ENCODE results near the gene NPAS2. TPM values are rescaled to one million over a fixed set of nuclear protein-coding genes. Genes with fewer than 3 reads are reported as not detected.

NPAS2 gene
- total RNA-seq, 3 donors from 2014 or later, result 6.2 to 42.3 (median 22.5) TPM

DNA sequence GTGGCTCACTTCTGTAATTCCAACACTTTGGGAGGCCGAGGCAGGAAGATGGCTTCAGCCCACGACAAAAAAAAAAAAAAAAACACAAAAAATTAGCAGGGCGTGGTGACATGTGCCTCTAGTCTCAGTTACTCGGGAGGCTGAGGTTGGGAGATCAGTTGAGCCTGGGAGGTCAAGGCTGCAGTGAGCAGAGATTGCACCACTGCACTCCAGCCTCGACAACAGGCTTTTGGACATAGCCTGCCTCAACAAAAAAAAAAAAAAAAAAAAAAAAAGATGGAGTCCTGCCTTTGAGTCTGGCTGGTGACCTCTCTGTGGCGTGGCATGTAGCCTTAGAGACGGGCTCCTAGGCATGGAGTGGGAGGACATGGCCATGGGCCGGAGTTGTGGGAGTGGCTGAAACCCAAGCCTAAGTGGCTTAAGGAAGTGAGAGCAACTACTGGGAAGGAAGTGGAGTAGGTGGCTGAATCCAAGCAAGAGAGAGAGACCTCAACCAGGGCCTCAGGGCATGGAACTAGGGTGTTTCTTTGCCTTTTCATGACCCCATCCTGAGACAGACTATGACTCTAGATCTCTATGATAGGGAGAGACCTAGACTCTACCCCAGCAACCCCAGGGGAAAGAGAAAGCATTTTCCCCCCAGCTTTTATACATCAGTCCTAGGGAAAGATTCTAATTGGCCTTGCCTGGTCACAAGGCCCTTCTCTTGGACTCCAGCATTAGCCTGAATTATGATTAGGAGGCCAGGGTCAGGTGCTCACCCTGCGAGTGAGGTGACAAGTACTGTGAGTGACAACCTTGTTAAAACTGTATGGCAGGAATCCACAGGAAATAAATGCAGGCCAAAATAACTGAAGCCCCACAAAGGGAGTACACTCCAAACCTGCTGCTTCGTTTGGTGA lies 34.2 kb downstream of the NPAS2 start:
- intact Hi-C loops (cut with DNase I; ENCODE audit: low total_unique reads), result loop anchor here (5.0 kb wide), 1 partner anchor 1292 kb away; no protein-coding TSS in a partner anchor
- Histone ChIP-seq H3K9me3 (no peaks in the 10 kb centered on the region), H3K27me3 (no peaks in the 10 kb centered on the region), H3K4me3 (no peak overlapping the region), H3K27ac (no peak overlapping the region), H3K36me3 (no peaks in the 10 kb centered on the region), H3K4me1 (no peaks in the 10 kb centered on the region)
- TF ChIP-seq POLR2AphosphoS5 (IDR thresholded peaks at IDR 0.05), result no peak
- TF ChIP-seq, protein P1, sequence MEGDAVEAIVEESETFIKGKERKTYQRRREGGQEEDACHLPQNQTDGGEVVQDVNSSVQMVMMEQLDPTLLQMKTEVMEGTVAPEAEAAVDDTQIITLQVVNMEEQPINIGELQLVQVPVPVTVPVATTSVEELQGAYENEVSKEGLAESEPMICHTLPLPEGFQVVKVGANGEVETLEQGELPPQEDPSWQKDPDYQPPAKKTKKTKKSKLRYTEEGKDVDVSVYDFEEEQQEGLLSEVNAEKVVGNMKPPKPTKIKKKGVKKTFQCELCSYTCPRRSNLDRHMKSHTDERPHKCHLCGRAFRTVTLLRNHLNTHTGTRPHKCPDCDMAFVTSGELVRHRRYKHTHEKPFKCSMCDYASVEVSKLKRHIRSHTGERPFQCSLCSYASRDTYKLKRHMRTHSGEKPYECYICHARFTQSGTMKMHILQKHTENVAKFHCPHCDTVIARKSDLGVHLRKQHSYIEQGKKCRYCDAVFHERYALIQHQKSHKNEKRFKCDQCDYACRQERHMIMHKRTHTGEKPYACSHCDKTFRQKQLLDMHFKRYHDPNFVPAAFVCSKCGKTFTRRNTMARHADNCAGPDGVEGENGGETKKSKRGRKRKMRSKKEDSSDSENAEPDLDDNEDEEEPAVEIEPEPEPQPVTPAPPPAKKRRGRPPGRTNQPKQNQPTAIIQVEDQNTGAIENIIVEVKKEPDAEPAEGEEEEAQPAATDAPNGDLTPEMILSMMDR (IDR thresholded peaks at IDR 0.05), result no peak
- TF ChIP-seq POLR2A (IDR thresholded peaks at IDR 0.05), result no peak
- no peak for DNase-seq (ENCODE audit: low spot score in 2 of 2)

DNA sequence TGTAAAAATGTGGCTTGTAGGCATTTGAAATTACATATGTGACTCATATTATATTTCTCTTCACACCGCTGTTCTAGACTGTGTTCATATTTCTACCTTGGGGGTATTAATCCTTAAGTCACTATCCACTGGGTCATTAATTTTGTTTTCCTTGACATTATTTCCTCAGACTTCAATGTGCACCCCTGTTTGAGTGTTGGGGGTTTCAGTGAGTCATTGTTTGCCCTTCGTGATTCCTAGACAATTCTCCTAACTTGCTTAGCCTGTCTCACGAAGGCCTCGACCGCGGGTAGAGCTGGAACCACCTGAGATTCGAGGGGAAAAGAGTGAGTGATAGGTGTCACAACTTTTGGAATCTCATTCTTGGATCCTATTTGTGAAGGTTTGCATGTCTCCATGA lies 35.1 kb downstream of the NPAS2 start:
- no peak for DNase-seq (ENCODE audit: low spot score in 2 of 2)
- Histone ChIP-seq H3K4me3 (no peak overlapping the region), H3K4me1 (no peaks in the 10 kb centered on the region), H3K27me3 (no peaks in the 10 kb centered on the region), H3K36me3 (no peaks in the 10 kb centered on the region), H3K9me3 (no peaks in the 10 kb centered on the region), H3K27ac (no peak overlapping the region)
- intact Hi-C loops (cut with DNase I; ENCODE audit: low total_unique reads), result no loop called here
- TF ChIP-seq, protein P1 (IDR thresholded peaks at IDR 0.05), result no peak
- TF ChIP-seq POLR2AphosphoS5 (IDR thresholded peaks at IDR 0.05), result no peak
- no peak for TF ChIP-seq POLR2A (IDR thresholded peaks at IDR 0.05)

DNA sequence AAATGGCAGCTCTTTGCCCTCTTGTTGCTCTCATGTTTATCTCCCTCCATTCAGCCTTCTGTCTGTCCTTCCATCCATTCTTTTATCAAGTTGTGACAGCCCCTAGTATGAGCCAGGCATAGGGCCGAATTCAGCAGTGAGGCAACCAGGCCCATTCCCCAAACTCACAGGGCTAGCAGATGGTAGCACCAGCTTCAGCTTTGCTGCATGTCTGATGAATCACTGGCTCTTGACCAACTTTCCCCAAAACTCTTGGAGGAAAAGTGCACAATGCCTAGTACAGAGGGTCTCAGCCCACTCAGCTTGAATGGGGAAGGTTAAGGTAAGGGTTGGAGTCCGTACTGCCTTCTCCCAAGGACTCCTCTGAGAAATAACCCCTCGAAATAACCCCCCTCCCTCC lies 35.7 kb downstream of the NPAS2 start:
- Histone ChIP-seq H3K9me3 (no peaks in the 10 kb centered on the region), H3K27ac (no peak overlapping the region), H3K27me3 (no peaks in the 10 kb centered on the region), H3K36me3 (no peaks in the 10 kb centered on the region), H3K4me3 (no peak overlapping the region), H3K4me1 (no peaks in the 10 kb centered on the region)
- DNase-seq (ENCODE audit: low spot score in 2 of 2), result no peak
- no peak for TF ChIP-seq POLR2A (IDR thresholded peaks at IDR 0.05)
- TF ChIP-seq, protein P1 (IDR thresholded peaks at IDR 0.05), result no peak
- no peak for TF ChIP-seq POLR2AphosphoS5 (IDR thresholded peaks at IDR 0.05)
- intact Hi-C loops (cut with DNase I; ENCODE audit: low total_unique reads), result no loop called here

DNA sequence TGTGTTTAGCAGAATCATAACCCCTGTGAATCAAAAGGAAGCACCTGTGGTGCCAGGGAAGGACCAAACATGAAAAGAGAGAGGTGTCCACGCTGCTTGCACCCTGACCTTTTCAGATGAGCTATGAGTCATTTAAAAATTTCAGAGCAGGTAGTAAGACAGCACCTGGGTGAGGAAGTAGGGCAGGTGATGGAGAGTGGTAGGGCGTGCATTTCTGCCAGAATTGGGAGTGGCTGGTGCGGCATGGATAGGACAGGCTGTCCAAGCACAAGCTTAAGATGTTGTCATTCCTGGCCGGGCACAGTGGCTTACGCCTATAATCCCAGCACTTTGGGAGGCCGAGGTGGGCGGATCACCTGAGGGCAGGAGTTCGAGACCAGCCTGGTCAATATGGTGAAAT lies 36.8 kb downstream of the NPAS2 start:
- no peak overlapping the region for H3K27ac ChIP-seq
- intact Hi-C loops (cut with DNase I; ENCODE audit: low total_unique reads), result no loop called here
- no peak for DNase-seq (ENCODE audit: low spot score in 2 of 2)
- H3K9me3 ChIP-seq, result no peaks in the 10 kb centered on the region
- TF ChIP-seq POLR2A (IDR thresholded peaks at IDR 0.05), result no peak
- TF ChIP-seq POLR2AphosphoS5 (IDR thresholded peaks at IDR 0.05), result no peak
- TF ChIP-seq, protein P1 (IDR thresholded peaks at IDR 0.05), result no peak
- H3K4me3 ChIP-seq, result no peak overlapping the region
- H3K27me3 ChIP-seq, result no peaks in the 10 kb centered on the region
- H3K36me3 ChIP-seq, result no peaks in the 10 kb centered on the region
- H3K4me1 ChIP-seq, result no peaks in the 10 kb centered on the region

DNA sequence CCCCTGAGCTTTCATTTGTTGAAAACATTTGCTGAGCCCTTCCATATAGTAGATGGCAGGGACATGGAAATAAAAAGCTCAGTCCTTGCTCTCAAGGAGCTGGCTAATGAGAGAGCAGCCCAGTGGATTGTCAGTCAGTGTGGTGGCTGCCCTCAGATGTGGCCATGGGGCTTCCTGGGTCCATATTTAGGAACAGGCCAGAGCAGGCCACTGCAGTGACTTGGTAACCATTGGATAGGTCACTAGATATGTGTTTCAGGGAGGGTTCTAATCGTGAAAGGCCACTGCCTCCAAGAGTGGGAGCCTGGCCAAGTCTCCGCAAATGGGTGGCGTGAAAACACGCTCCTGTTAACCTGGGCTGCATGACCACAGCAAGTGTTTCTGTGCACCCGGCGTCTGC lies 37.4 kb downstream of the NPAS2 start:
- Histone ChIP-seq H3K36me3 (no peaks in the 10 kb centered on the region), H3K4me3 (no peak overlapping the region), H3K4me1 (no peaks in the 10 kb centered on the region), H3K9me3 (no peaks in the 10 kb centered on the region), H3K27ac (peak overlapping the region in 1 of 2 donors; percentile 61), H3K27me3 (no peaks in the 10 kb centered on the region)
- no peak for DNase-seq (ENCODE audit: low spot score in 2 of 2)
- intact Hi-C loops (cut with DNase I; ENCODE audit: low total_unique reads), result no loop called here
- TF ChIP-seq POLR2A (IDR thresholded peaks at IDR 0.05), result no peak
- TF ChIP-seq POLR2AphosphoS5 (IDR thresholded peaks at IDR 0.05), result no peak
- TF ChIP-seq, protein P1 (IDR thresholded peaks at IDR 0.05), result no peak

Measured in breast epithelium (tissue), 4 donors.